ENCODE data around the gene WDR82.

WDR82 gene

GRCh38 chr3:52248816-52249547 is 29.5 kb downstream of the WDR82 start:
- no peak for TF ChIP-seq CTCF (IDR thresholded peaks at IDR 0.05; ENCODE audit: low read depth, low read length)

GRCh38 chr3:52248165-52248541 is 30.3 kb downstream of the WDR82 start:
- no peak for TF ChIP-seq CTCF (IDR thresholded peaks at IDR 0.05; ENCODE audit: low read depth, low read length)
- DNase-seq (ENCODE audit: extremely low read depth, low read depth) = no peak

More at GRCh38 chr3:52248816-52249547, 29.5 kb downstream of the WDR82 start:
- no peak for DNase-seq (ENCODE audit: extremely low read depth, low read depth)

GRCh38 chr3:52247409-52248164 is 30.9 kb downstream of the WDR82 start:
- TF ChIP-seq CTCF (IDR thresholded peaks at IDR 0.05; ENCODE audit: low read depth, low read length) = no peak
- DNase-seq (ENCODE audit: extremely low read depth, low read depth) = no peak

- no peak for DNase-seq (ENCODE audit: extremely low read depth, low read depth)
- no peak for TF ChIP-seq CTCF (IDR thresholded peaks at IDR 0.05; ENCODE audit: low read depth, low read length)
Observed at GRCh38 chr3:52246728-52247408, 31.6 kb downstream of the WDR82 start.

GRCh38 chr3:52246264-52246620 is 32.2 kb downstream of the WDR82 start:
- no peak for DNase-seq (ENCODE audit: extremely low read depth, low read depth)
- no peak for TF ChIP-seq CTCF (IDR thresholded peaks at IDR 0.05; ENCODE audit: low read depth, low read length)

GRCh38 chr3:52245322-52246263 is 32.9 kb downstream of the WDR82 start, which contains the start of gene PPM1M:
PPM1M (plus strand) TSS chr3:52245759; CDS start chr3:52245825, 66 bp downstream.
- DNase-seq (ENCODE audit: extremely low read depth, low read depth) = no peak
- TF ChIP-seq CTCF (IDR thresholded peaks at IDR 0.05; ENCODE audit: low read depth, low read length) = no peak

Measured in AG09319 (cell line).